Astrocyte of the spinal cord (primary cell): ENCODE data around the gene CCNI2.

Source experiments
- DNase-seq: peaks from one replicate; pipeline ENCODE4 v3.0.0; 2011; ENCODE audit warnings: low read depth, low spot score
- H3K4me3 ChIP-seq: 2 replicates; pipeline ENCODE4 v1.5.1; 2011; ENCODE audit warnings: low read depth, mild to moderate bottlenecking, low read length, moderate library complexity
- in situ Hi-C: cut with HindIII; loops from 2 replicates; pipeline ENCODE4 v1.10.0; 2017; ENCODE audit warnings: low sequenced_read_pairs
- TF ChIP-seq, protein P1 (sequence below): IDR thresholded peaks from 2 replicates; pipeline ENCODE4 v1.5.1; 2012; ENCODE audit warnings: low read depth, mild to moderate bottlenecking, low read length, inconsistent platforms

Gene CCNI2

DNA sequence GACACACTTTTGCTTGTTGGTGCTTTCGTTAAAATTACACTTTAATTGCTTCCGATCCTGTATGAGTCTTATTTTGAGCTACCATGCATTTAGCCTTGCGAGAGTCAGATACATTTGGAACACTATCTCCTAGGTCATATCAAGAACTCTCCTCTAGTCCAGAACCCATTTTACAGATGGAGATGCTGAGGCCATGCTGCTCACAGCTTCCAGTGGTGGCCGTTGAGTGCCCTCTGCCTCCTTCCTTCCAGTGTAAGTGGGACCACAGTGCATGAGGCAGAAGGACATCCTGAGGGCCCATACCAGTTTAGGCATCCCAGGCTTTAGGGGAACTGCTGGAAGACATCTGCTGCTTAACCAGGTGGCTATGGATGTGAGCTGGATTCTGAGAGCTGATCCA lies 6.9 kb downstream of the CCNI2 start:
- TF ChIP-seq, protein P1, sequence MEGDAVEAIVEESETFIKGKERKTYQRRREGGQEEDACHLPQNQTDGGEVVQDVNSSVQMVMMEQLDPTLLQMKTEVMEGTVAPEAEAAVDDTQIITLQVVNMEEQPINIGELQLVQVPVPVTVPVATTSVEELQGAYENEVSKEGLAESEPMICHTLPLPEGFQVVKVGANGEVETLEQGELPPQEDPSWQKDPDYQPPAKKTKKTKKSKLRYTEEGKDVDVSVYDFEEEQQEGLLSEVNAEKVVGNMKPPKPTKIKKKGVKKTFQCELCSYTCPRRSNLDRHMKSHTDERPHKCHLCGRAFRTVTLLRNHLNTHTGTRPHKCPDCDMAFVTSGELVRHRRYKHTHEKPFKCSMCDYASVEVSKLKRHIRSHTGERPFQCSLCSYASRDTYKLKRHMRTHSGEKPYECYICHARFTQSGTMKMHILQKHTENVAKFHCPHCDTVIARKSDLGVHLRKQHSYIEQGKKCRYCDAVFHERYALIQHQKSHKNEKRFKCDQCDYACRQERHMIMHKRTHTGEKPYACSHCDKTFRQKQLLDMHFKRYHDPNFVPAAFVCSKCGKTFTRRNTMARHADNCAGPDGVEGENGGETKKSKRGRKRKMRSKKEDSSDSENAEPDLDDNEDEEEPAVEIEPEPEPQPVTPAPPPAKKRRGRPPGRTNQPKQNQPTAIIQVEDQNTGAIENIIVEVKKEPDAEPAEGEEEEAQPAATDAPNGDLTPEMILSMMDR, result no peak
- no peak for DNase-seq
- in situ Hi-C loops, result no loop called here
- no peak overlapping the region for H3K4me3 ChIP-seq

DNA sequence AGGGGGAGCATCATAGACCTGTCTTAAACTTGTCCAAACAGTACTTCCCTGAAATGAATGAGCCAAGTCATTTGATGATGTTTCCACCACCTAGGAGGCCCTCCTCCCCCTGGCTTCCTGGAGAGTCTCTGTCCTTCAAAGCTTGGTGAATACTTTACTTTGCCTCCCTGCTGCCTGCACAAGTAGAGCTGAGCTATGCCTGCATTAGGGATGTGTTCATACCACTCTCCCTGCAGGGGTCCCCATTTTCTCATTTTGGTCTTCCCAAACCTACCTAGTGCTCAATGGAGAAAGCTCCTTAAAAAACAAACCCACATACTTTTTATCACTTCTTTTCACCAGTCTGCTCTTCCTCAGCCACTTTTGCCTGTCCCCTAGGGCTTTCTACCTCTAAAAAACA lies 7.7 kb downstream of the CCNI2 start:
- no peak overlapping the region for H3K4me3 ChIP-seq
- peak; percentile 43 for DNase-seq
- TF ChIP-seq, protein P1, result peak; percentile 36
- in situ Hi-C loops, result no loop called here

DNA sequence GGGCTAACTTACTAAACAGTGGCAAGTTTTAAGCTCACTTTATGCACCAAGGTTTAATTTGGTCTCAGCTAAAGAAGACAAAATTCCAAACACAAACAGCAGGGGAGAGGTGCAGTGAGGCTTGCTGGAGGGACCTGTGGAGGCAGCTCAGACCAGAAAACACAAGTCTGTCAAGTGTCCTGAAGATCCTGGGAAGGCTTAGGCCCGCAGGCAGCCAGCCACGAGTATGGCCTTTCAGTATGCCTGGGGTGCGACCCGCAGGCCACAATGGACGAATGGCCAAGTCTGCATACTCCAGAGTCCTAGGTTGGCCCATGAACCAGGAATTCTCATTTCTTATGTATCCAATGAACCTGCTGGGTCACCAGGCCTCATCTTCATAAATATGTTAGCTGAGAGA lies 9.3 kb downstream of the CCNI2 start:
- no peak for DNase-seq
- no peak overlapping the region for H3K4me3 ChIP-seq
- TF ChIP-seq, protein P1, result no peak
- in situ Hi-C loops, result no loop called here

DNA sequence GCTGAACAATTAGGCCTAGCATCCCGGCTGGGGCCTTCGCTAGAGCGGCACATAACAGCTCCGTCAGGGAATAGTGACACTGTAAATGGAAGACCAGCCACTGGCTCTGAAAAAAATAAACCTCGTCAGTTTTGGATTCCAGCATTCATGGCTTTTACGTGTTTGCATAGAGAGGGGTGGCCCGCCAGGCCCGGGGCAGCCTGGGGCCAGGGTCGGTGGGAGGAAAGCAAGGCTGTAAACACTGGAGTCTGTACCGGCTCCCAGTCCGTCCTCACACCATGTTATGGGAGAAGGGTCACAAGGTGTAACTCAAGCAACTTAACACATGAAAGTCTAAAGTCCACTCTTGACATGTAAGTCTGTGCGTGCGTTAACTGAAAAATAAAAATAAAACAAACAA lies 11.2 kb downstream of the CCNI2 start:
- no peak for DNase-seq
- in situ Hi-C loops, result no loop called here
- H3K4me3 ChIP-seq, result no peak overlapping the region
- TF ChIP-seq, protein P1, result no peak

DNA sequence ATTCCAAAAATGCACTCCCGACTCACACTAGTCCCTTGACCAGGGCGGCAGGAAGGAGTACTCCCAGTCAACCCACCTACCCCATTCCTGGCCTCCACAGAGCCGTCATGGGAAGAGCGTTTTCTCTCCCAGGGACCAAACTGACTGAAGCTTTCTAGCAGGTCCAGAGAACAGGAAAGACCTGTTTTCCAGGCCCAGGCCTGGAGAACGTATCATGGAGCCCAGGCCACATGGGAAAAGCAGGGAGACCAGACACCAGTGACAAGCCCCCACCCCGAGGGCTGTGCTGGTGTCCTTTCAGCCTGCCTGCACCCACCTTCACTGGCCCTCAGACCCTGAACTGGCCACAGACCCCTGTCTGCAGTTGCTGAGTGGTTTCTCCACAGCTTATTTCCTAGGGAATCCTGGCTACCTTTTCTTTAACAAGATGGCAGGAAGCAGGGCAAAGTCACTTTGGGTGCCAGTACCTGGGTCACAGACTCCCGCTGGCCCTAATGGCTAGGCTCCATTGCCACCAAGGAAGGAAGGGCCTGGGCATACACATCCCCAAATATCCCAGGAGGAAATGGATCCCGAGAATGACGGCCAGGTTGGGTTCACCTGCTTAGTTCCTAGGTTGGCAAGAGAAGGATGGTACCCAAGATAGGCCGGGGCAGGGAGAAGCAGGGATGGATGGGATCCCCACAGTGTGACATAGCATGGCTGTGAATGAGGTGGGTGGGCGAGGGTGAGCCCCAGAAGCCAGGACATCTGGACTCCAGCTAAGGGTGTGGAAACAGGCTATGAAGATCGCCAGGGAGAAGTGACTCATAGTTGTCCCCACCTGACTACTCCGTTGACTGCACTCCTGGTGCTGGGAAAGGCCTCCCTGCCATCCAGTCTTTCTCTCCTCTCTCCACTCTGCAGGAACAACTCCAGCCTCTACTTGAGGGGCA lies 12.2 kb downstream of the CCNI2 start:
- no peak for DNase-seq
- in situ Hi-C loops, result no loop called here
- H3K4me3 ChIP-seq, result no peak overlapping the region
- TF ChIP-seq, protein P1, result no peak

DNA sequence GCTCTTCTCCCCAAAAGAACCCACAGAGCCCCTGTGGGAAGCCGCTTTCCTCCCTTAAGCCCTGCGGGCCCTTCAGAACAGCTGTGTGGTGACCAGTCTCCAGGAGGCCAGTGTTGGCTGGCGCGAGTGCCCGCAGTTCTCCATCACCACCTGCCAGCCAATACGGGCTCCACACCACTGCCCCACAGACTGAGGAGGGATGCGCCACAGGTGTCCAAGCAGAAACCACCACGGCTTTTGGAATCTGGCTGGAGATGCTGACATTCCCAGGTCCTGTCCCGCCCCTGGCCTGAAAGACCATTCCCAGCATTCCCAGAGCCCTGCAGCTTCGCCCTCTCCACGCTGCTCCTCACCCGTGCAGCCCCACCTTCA lies 12.8 kb downstream of the CCNI2 start:
- H3K4me3 ChIP-seq, result no peak overlapping the region
- no peak for DNase-seq
- TF ChIP-seq, protein P1, result no peak
- in situ Hi-C loops, result no loop called here
